ENCODE data around the gene AP2B1.

GRCh38 chr17:35731917-35732805 lies 145.0 kb downstream of the AP2B1 start:
- TF ChIP-seq, protein P1, sequence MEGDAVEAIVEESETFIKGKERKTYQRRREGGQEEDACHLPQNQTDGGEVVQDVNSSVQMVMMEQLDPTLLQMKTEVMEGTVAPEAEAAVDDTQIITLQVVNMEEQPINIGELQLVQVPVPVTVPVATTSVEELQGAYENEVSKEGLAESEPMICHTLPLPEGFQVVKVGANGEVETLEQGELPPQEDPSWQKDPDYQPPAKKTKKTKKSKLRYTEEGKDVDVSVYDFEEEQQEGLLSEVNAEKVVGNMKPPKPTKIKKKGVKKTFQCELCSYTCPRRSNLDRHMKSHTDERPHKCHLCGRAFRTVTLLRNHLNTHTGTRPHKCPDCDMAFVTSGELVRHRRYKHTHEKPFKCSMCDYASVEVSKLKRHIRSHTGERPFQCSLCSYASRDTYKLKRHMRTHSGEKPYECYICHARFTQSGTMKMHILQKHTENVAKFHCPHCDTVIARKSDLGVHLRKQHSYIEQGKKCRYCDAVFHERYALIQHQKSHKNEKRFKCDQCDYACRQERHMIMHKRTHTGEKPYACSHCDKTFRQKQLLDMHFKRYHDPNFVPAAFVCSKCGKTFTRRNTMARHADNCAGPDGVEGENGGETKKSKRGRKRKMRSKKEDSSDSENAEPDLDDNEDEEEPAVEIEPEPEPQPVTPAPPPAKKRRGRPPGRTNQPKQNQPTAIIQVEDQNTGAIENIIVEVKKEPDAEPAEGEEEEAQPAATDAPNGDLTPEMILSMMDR (IDR thresholded peaks at IDR 0.05): no peak
- TF ChIP-seq POLR2A (IDR thresholded peaks at IDR 0.05) (no peak), POLR2AphosphoS5 (IDR thresholded peaks at IDR 0.05) (no peak)

Measured in stomach (tissue), 4 donors.